T-helper 2 cell (primary cell): ENCODE data around the gene CYP4F2.
"Not testable (repeated sequence)": the region's sequence is repeated elsewhere in the genome, so short reads cannot be mapped to it uniquely, and the experiment has no call there.

Experiments
- DNase-seq, 5 experiments: peaks; one replicate each; pipeline versions ENCODE4 v3.0.0 to v3.0.0-alpha.2; 2012 to 2022
- total RNA-seq, 2 donors: gene quantifications; one replicate each; lab custom pipeline; 2026; lab: John Stamatoyannopoulos, UW

Gene CYP4F2, protein sequence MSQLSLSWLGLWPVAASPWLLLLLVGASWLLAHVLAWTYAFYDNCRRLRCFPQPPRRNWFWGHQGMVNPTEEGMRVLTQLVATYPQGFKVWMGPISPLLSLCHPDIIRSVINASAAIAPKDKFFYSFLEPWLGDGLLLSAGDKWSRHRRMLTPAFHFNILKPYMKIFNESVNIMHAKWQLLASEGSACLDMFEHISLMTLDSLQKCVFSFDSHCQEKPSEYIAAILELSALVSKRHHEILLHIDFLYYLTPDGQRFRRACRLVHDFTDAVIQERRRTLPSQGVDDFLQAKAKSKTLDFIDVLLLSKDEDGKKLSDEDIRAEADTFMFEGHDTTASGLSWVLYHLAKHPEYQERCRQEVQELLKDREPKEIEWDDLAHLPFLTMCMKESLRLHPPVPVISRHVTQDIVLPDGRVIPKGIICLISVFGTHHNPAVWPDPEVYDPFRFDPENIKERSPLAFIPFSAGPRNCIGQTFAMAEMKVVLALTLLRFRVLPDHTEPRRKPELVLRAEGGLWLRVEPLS
- 0 reads per million in 2 donors for total RNA-seq

DNA sequence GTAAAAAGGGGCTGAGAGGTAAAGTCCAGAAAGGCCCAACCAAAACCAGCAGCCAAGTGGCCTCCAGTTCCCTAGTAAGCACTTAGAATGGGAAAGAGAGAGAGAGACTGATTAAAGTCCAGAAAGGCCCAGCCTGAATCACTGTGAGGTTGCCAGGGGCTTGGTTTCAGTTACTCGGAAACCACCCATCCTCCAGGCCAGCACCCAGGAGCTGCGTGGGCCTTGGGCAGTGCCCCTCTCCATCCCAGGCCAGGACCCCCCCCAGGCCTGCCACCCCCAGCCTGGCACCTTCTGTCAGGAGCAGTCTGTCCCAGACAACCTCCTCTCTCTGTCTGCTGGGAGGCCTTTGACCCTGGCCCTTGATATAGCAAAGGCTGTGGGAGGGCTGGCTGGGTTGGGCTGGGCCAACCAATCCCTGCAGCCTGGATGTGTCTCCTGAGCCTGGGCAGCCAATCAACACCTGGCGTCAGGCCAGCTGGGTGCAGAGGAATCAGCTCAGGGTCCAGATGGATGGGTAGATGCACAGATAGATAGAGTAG is at the start of gene CYP4F2:
Gene CYP4F2 (minus strand): TSS at position 337 of the 539 bp plus-strand sequence. CDS start 463 bp downstream, outside the sequence.
- no peak for DNase-seq

GRCh38 chr19:15945301-15945700 is 47.4 kb upstream of the CYP4F2 start:
- no peak for DNase-seq

GRCh38 chr19:15944401-15944800 is 46.5 kb upstream of the CYP4F2 start:
- no peak for DNase-seq

GRCh38 chr19:15937771-15938170 is 39.9 kb upstream of the CYP4F2 start:
- no peak for DNase-seq

GRCh38 chr19:15936950-15937349 is 39.1 kb upstream of the CYP4F2 start:
- no peak for DNase-seq

- no peak for DNase-seq
Observed at GRCh38 chr19:15936173-15936572, 38.3 kb upstream of the CYP4F2 start.

DNA sequence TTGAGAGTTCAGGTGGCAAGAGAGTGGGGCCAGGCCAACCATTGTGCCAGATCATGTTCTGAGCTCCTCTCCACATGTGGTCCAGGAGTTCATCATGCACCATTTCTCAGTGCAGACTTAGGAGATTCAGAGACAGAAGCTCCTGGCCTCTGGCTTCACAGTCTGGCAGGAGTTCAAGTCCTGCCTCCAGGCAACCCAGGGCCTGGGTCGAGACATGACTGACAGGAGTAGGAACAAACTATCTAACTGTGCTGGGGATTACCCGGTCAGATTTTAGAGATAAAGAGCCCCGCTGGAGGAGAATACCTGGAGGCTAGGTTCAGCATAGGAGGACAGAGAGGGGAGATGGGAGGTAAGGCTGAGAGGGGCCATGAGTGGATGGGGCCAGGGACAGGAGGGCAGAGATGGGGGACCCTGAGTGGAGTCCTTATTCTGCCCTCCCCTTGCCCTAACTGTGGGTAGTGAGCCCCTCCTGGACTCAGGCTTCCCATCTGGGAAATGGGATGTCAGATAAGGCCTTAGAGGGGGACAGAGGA is 37.4 kb upstream of the CYP4F2 start:
- no peak for DNase-seq

DNA sequence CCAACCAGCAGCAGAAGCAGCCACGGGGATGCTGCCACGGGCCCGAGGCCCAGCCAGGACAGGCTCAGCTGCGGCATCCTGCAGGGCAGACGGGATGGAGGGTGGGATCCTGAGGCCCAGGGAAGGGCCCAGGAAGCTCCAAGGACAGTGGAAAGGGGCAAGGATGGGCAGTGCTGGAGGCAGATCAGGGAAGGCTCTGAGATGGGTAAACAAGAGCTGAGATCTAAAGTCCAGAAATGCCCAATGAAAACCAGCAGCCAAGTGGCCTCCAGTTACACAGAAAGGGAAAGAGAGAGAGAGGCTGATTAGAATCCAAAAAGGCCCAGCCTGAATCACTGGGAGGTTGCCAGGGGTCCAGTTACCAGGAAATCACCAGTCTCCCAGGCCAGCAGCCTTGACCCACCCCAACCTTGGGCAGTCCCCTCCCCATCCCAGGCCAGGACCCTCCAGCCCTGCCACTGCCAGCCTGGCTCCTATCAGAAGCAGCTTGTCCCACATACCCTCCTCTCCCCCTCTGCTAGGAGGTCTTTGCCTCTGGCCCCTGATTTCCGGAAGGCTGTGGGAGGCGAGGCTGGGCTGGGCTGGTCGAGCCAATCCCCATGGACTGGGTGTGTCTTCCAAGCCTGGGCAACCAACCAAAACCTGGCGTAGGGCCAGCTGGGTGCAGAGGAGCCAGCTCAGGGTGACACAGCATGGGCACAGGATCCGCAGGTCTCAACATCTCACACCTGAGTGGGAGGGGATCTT is 36.6 kb upstream of the CYP4F2 start, which contains the start of gene CYP4F11:
Gene CYP4F11 (minus strand): TSS at position 198 of the 747 bp plus-strand sequence. CDS start 121 bp downstream, at position 77.
- no peak for DNase-seq

DNA sequence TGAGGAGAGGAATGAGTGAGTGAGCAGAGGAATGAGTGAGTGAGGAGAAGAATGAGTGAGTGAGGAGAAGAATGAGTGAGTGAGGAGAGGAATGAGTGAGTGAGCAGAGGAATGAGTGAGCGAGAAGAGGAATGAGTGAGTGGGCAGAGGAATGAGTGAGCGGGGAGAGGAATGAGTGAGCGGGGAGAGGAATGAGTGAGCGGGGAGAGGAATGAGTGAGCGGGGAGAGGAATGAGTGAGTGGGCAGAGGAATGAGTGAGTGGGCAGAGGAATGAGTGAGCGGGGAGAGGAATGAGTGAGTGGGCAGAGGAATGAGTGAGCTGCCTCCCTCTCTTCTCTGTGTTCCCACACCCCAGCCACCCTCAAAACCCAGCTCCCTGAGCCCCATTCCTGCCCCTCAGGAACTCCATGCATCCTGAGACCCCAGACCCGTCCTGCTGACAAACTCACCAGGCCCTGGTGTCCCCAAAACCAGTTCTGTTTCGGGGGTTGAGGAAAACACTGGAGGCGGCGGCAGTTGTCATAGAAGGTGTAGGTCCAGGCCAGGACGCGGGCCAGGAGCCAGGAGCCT is 36.0 kb upstream of the CYP4F2 start:
- DNase-seq: peak in 1 of 5 experiments; percentile 15

DNA sequence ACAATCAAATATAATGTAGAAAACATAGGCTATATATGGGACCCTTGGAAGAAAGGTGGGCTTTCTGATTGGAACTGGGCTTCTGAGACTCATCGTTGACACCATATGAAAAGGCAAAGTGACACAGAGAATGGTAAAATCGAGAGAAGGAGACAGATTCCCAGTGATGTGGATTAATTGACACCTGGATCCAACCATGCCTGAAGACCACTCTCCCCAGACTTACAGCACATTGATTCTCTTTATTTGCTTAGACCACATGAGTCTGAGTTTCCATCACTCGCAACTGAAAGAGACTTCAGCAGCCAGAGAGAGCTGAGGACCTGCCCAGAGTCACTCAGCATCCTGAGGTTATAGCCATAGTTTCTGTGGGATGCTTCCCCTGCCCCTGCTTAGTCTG is 30.4 kb upstream of the CYP4F2 start:
- DNase-seq: no peak

DNA sequence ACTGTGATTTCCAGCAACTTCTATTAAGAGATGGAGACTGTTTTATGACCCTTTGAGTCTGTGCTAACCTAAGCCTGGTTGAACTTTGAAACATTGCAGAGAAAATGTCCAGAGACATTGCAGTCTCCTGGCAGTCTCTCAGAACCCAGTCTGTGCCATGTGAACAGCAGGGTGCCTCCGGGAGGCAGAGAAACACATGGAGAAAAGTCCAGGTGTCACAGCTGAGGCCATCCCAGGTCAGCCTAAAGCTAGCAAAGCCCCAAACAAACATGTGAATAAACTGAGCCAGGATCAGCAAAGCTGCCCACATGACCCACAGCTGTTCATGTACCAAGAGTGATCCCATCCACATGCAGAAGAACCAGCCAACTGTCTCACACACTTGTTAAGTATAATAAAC is 28.6 kb upstream of the CYP4F2 start:
- DNase-seq: no peak

DNA sequence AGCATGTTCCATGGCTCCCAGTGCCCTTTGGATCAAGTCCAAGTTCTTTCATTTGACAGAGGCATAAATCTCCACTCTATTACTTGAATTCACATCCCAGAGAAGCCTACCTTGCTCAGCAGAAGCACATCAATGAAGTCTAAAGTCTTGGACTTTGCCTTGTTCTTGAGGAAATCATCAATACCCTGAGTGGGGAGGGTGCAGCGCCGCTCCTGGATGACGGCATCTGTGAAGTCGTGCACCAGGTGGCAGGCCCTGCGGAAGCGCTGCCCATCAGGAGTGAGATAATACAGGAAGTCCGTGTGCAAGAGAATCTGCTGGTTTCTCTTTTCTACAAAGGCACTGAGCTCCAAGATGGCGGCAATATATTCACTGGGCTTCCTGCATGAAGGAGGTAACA is 25.8 kb upstream of the CYP4F2 start:
- no peak for DNase-seq

GRCh38 chr19:15922021-15922420 is 24.1 kb upstream of the CYP4F2 start:
- no peak for DNase-seq

DNA sequence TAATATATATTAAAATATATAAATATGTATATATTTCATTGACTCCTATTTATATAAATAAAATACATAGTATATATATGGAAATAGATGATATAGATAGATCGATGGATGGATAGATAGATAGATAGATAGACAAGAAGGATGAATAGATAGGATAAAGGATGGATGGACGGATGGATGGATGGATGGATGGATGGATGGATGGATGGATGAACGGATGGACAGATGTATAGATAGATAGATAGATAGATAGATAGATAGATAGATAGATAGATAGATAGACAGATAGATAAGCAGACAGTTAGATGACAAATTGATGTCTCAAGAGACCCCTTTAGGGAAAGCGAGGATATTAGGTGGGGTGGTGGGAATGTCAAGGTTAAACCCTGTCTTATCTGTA is 21.4 kb upstream of the CYP4F2 start:
- no peak for DNase-seq

- no peak for DNase-seq
Observed at GRCh38 chr19:15915109-15915508, 17.2 kb upstream of the CYP4F2 start.

- DNase-seq: no peak
Observed at GRCh38 chr19:15913830-15914229, 16.0 kb upstream of the CYP4F2 start.

DNA sequence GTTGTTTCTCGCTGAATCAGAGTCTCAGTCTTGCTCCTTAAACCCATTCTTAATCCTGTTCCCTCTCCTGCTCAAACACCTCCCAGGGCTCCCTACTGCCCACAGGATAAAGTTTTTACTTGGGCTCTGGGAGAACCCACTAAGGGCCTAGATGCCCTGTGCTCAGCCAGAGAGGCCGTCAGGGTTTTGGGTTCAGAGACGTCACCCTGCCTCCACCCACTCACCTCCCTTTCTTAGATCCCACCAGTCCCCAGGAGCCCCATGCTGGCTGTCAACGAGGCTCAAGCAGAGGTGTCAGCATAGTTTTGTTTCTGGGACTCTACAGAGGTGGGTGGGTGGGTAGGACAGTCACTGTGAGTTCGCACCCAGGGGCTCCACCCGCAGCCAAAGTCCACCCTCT is 15.5 kb upstream of the CYP4F2 start:
- DNase-seq: no peak

DNA sequence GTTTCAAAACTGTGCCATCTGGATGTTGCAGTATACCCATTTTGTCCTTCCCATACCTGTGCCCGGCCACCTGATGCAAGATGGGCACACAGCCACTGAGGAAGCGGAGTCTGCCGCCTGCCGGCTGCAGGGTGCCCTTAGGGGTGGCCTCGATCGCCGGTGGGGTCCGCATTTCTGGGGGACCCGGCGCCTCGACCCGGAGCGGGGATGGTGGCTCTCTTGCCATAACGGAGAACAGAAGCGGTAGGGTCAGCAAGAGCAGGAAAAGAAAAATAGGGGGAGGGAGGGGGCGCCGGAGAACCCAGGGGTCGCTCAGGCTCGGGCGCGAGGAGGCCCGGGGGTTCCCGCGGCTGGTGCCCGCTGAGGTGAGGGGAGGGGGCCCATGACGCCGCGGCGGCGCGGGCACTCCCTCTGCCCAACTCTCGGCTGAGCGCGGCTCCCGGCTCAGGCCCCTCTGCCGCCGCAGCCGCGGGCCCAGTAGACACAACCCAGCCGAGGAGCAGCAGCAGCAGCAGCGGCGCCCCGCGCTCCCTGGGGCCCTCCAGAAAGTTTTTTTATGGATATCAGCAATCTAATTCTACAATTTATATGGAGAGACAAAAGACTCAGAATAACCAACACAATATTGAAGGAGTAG is 13.8 kb upstream of the CYP4F2 start:
- no peak for DNase-seq

GRCh38 chr19:15905026-15905425 is 7.2 kb upstream of the CYP4F2 start:
- DNase-seq: no peak

- not testable (repeated sequence) for DNase-seq
Observed at GRCh38 chr19:15902898-15903297, 5.0 kb upstream of the CYP4F2 start.

GRCh38 chr19:15902254-15902653 is 4.4 kb upstream of the CYP4F2 start:
- DNase-seq: no peak

DNA sequence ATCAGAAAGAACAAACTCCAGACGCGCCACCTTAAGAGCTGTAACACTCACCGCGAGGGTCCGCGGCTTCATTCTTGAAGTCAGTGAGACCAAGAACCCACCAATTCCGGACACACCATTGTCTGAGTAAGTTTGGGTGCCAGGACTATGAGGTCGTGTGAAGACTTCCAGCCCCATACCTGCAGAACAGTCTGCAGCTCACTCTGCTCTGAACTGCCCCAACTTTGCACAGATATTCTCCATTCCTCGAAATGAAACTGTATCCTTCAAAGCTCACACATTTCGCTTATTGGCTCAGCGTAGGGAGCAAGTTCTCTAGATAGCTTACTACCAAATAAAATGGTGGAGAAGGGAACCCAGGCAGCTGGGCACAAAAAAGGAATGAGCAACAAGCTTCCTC is 2.6 kb upstream of the CYP4F2 start:
- DNase-seq: no peak
